ENCODE results near the gene CDC14B.
"Not testable (repeated sequence)": the region's sequence is repeated elsewhere in the genome, so short reads cannot be mapped to it uniquely, and the experiment has no call there.

Gene CDC14B

DNA sequence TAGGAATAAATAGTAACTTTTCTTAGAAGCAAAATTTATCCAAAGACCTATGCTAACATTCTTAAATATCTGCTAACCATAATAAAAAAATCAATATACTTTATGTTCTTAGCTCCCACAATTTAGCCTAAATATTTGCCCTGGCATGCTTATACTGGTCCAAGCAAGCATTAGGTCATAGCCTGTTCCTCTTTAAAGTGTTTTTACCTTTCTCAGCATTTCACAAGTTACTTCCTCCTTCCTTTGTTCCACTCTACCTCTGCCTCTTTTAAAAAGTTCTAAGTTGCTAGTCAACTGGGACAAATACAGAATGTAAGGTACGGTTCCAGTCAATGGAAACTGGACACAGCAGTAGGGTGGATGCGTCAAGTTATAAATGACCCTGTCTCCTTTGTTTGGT, 37.4 kb downstream of the CDC14B start:
- DNase-seq, result not testable (repeated sequence)

DNA sequence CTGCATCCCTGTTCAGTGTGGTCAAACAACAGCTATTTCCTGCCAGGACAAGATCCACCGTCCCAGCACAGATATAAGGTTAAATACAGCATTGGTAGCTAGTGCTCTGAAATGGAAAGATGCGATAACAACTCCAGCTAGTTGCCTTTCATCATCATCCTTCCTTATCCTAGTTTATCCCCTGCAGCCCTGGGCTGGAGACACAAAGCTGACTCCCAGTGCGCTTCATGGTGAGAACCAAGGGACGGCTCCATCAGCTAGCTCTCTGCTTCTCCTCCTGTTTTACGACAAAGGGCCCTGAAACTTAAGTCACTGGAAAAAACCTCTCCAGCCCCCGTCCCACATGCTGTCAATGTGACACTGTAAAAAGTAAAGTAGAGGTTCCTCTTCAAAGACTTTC, 37.9 kb downstream of the CDC14B start:
- DNase-seq, result no peak

DNA sequence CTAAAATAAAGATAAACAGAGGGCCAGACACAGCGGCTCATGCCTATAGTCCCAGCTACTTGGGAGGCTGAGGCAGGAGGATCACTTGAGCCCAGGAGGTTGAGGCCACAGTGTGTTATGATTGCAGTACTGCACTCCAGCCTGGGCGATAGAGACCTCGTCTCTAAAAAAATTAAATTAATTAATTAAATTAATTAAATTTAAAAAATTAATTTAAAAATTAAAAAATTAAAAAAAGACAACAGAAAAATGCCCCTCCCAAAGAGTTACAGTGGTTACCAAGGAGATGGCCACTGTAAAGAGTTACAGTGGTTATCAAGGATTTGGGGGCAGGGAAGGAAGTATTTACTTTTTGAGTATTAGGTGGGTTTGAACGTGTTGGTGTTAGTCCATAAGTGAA, 38.3 kb downstream of the CDC14B start:
- no peak for DNase-seq

DNA sequence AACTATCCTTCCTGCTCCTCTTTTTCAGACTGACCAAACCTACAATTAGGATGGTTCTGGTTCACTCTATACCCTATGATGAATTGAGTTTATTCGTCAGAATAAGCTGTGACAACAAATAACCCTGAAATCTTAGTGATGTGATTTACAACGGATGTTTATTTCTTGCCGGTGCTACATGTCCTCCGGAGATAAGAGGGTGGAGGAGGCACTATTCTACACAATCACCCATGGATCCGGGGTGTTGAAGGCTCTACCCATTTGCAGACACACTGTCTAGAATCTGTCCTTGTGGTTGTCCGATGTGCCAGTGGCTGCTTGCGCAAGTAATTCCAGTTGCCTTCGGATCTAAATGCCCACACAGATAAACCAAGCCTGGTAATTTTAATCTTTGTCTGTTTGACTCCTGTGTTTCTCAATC, 44.7 kb downstream of the CDC14B start:
- DNase-seq, result no peak

DNA sequence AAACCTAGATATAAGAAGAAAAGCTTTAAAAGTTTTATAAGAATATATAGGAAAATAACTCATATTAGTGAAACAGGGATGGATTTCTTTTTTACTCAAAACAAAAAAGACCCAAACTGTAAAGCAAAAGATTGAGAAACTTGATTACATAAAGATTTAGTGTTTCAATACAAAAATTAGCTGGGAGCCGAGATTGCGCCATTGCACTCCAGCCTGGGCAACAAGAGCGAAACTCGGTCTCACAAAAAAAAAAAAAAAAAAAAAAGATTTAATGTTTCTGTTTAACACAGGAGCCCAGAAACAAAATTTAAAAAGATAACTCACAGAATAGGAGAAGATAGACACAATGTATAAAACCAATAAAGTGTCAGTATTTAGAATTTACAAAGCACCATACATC, 45.2 kb downstream of the CDC14B start:
- DNase-seq, result no peak

DNA sequence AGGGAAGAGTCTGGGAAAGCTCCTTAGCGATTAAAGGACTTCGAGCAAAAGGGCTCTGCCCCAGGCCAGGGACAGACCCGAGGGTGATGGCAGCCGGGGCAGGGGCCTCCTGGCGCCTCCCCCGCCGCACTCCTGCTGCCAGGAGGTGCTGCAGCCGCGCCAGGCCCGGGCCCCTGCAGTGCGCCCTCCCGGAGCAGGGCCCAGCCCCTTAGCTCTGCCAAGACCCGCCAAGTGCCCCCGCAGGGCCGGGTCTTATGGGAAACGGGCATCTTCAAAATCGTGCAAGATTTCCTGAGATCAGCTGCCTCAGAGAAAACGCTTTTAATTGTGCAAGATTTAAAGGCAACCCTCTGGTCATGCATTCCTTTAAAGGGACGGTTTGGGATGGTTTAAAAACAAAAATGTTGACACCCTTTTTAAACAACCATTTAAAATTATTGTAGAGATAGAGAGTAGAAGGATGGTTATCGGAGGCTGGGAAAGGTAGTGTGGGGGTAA, 52.4 kb downstream of the CDC14B start:
- no peak for DNase-seq

DNA sequence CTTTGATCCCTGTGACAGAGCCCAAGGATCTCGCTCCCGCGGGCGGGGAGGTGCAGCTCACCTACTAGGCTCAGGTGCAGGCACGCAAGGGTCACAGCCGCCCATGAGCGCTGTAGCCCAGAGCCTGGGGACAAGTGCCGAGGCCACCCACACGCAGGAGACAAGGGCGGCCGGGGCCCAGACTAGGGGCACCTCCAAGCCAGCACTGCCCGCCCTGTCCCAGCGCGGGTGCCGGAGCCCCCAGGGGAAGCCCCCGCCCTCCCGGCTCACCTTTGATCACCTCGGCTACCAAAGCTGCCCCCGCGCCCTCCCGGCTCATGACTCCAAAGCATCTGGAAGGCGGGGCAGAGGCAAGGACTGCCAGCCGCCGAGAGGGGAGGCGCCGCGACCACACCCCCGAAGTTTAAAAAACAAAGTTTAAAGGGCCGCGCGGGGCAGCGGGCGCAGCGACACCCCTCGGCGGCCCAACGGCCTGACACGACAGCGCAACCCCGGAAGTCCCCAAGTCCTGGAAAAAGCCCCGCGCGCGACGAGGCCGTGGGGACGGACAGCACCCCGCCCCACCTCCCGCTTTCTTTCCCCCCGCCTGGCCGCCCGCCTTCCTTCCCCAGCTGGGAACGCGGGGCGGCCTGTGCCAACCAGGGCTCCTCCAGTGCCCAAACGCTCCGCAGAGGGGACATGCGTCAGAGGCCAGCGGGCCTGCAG, 53.0 kb downstream of the CDC14B start:
- DNase-seq, result peak; percentile 72 to 78

DNA sequence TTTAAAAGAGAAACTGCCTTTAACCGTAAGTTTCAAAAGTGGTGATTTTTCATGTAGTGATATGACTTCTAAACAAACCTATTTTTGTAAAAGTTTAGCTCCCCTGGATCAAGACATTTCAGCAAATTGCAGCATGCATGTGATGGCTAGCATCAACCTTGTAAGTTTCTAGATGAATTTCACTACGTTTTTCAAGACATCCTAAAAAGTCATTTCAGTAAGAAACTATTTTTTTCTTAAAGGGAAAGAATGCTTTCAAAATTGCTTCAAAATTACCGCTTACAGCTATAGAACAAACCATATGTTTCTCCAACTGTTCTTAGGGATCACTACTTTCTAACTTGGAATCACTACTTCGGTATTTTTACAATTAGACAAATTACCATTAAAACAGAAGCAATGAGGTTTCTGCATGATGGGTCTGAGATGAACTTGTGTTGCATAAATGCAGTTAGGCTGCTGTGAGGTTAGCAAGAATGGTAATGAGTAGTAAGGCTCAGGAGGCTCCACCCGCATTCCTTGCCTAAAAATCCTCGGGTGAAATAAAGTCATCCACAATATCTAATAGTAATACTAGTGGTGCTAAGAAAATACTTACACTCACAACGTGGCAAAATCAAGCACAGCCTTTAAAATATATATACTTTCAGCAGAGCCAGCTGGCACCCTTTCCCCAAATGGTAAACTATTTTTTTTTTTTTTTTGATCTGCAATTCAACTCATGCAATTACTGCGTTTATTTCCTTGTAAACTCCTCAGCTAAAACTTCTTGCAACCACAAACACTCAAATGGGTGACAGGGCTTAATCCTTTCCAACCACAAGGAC, 53.8 kb downstream of the CDC14B start:
- no peak for DNase-seq

DNA sequence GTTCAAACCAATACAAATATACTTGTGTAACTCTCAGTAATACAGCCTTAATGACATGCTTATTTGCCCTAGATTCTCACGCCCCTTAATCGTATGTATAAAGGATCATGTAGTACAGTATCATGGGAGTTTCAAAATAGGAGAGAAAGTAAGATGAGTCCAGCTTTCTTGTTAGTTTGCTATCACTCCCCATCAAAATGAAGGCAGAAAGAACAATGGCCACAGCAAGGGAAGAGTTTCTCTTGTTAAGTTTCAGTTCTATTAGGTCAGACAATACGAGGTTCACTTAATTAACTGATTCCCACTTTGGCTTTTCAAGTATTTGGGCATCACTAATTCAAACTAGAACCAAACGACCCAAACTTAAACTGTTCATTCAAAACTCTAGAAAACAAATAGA, 55.4 kb downstream of the CDC14B start:
- no peak for DNase-seq

DNA sequence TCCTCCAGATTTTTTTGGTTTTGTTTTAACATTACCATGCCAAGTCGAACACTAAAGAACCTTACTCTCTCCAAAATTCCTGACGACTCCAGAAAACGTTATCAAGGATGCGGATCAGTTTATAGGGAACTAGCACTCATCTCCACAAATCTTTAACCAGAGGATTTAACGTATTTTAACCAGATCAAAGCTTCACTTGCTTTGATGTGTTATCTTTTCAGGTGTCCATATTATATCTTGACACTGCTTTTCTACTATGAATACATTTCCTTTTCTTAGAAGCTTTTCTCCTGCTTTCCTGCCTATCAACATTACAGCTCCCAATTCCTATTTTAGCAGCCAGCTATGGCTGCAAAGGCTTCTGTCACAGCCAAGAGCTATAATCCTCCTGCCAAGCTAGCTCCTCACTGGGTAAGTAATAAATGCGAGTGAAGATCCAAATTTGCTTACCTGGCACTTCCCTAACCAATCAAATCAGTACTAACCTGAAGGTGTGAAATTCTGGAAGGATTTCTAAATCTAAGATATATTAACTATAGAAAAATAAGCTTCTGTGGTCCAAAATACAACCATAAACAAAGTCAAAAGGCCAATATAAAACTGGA, 60.2 kb downstream of the CDC14B start:
- DNase-seq, result no peak

DNA sequence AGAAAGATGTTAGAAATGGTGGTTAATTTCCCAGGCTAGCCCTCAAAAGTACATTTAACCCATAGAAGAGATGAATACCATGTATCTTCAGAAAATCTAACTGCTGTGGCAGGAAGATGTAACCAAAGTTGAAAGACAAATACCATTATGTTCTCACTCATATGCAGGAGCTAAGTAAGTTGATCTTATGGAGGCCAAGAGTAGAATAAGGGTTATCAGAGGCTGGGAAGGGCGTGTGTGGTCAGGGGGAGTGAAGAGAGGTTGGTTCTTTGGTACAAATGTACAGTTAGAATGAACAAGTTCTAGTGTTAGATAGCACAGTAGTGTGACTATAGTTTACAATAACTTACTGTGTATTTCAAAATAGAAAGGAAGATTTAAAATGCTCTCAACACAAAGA, 61.7 kb downstream of the CDC14B start:
- no peak for DNase-seq

DNA sequence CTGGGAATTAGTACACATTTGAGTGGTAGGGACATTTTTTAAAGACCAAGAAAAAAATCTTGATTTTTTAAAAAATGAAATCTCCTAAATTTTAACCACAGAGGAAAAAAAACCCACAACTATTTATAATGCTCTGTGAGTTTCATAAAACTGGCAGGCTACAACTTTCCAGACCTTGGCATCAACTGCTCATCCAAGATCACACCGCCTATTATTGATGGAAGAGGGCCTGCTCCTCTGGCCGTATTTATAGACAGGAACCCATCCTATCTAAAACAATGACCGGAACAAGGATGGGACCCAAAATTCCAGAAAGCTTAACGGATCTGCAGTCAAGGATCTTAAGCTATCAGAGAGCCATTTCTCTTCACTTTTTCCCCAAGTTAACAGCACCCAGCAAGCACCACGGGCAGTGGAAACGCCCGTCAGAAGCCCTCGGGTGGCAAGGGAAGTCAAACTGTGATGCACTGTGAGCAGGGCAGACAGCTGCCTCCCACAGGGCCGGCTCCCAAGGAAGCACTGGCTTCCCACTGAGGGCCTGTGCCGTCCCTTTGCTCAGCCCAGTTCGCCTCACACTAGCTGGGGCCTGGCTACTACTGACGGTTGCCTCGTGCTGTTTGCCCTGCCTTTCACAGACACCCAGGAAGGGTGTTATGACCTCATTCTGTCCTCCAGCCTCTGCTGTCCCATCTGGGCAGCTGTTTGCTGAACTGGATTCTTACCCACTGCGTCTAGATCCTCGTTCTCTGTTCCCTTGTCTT, 62.8 kb downstream of the CDC14B start:
- DNase-seq, result no peak

DNA sequence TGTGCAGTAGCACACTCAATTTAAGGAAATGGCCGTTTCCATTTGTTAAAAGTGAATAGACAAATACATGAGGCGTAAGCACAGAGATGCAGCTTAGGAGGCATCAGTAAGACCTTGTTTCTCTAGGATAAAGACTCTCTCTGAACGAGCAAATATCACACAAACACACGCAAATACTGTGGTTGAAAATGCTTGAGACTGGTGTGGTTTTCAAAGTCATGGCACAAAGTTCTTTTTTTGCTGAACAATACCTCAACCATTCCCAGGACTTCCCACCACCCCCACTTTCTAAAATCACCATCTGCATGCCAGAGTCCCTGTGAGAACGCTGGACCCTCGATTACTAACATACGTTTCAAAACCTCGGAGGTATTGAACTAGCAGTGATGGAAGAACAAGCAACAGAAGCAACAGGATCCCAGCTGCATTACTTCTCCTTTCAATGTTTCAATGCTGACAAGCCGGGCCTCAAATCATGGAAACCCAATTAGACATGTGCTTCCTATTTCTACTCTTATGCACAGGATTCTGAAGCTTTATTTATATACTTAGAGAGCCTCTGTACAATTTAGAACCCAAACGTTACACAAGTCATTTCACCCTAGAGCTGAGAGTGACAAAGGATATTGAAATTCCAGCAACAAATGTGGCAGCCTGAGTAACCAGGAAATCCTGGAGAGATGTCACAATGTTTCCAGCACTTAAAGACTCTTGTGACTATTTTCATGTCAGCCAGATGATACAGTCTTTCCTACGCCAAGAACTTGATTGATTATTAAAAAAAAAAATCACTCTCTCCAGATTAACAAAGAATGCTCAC, 63.9 kb downstream of the CDC14B start:
- no peak for DNase-seq

DNA sequence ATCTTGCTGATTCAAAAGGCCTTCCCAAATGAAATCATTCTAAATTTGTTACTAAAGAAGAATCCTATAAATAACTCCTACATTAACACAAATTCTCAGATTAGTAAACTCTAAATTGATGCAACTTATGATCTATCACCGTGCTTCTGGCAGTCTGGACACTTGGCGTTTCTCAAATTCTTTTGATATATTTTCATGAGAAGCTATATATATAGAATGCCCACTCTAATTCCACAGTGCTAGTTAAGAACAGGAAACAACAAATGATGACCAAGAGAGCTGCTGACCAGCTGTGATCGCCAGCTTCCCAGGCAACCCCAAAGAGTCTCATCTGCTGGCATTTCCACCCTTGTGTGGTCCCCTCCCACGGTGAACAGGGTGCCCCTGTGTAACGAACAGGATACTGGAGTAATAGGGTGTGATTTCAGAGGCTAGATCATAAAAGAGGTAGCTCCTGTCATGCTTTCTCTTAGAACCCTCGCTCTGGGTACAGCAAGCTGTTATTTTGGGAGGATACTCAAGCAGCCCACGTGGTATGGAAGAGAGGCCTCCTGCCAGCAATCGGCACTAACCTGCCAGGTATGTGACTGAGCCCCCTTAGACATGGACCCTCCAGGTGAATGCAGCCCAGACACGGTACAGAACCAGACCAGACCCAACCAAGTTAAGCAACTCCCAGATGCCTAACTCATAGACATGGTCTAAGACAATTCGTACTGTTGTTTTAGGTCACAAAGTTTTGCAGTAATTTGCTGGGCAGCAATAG, 64.7 kb downstream of the CDC14B start:
- DNase-seq, result no peak

DNA sequence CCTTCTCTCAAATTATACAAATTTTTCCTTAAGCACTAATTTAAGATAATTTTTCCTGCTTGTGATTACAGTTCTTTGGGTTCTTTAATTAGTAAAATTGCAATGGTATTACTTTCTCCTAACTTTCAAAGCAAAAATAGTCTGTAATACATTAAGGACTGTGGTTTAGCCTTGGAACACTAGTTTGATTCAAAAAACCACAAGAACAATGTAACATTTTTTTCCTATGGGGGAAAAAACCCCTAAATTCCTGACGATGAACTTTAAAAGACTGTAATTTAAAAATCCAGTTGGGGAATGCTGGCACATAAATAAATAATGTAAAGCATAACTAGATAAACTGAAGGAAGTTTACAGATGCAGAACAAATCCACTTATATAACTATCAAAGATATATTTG, 65.3 kb downstream of the CDC14B start:
- DNase-seq, result no peak

DNA sequence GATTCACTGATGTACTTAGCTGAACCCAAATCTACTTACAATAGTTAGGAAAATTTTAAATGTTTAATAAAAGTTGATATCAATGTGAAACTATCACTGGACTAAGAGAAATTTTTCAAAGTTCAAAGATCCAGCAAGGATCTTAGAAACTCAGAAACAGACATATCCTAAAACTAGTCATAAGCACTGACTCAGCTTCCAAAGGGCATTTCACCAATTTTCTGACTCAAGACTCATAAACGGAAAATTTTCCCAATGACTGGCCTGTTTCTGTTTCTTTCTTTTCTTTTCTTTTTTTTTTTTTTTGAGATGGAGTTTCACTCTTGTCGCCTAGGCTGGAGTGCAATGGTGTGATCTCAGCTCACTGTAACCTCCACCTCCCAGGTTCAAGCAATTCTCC, 66.6 kb downstream of the CDC14B start:
- DNase-seq, result no peak

DNA sequence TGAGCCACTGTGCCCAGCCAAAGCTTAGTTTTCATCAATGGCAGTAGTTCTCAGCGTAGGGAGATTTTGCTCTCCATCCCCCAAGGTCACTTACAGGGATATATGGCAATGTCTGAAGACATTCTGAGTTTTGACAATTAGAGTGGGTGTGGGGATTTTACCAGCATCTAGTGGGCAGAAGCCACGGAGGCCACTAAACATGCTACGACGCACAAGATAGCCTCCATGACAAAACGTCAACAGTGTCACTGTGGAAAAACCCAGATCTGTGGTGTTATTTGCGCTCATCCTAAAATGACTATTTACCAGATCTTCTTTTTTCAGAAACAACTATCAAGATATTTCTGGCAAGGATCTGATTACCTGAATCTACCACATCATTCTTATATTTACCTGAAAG, 68.2 kb downstream of the CDC14B start:
- DNase-seq, result peak in 1 of 2 experiments; percentile 19

DNA sequence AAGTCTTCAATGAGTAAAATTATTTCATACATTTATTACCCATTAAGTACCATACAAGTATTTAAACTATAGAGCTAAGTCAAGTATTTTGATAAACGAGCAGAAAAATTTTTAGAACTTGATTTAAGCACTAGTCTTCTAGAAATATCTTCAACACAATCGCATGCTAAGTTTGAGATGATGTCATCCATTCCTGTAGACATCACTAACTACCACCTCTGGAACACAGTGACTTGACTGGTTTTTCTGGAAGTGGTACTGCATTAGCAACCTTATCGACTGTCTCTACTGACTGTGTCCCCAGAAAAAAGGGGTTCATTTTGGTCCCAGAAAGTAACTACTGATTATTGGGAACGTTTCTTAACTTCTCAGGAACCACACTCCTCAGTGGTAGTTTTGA, 69.0 kb downstream of the CDC14B start:
- DNase-seq, result no peak

DNA sequence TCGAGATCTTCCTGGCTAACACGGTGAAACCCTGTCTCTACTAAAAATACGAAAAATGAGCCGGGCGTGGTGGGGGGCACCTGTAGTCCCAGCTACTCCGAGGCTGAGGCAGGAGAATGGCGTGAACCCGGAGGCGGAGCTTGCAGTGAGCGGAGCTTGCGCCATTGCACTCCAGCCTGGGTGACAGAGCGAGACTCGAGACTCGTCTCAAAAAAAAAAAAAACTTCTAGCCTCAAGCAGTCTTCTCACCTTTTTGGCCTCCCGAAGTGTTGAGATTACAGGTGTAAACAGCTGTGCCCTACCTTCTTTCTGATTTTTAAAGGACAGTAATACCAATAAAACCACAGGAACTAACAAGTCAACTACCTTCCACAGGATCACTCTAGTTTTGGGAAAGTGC, 76.5 kb downstream of the CDC14B start:
- not testable (repeated sequence) for DNase-seq

DNA sequence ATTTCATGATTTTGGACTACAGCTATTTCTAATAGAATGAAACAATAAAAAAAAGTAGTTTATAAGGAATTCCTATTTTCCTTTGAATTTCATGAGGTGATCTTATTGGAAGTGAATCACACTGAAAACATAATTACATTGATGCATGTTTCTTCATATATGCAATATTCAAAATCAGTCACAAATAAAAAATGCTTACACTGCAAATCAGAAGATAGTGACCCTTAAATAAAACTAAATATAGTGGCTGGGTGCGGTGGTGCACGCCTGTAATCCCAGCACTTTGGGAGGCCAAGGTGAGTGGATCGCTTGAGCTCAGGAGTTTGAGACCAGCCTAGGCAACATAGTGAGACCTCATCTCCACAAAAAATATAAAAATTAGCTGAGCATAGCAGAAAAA, 79.5 kb downstream of the CDC14B start:
- DNase-seq, result no peak

DNA sequence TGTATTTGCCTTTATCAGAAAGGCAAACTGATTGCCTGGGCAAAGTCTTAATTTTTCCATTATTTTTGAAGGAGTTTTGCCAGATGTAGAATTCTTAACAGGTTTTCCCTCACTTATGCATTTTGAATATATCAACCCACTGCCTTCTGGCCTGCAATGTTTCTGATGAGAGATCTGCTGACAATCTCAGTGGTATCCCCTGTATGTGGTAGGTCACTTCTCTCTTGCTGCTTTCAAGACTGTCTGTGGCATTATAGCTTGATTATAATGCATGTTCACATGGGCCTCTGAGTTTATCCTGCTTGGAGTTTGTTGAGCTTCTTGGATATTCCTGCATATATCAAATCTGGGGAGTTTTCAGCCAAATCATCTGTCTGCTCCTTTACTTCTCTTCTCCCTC, 87.5 kb downstream of the CDC14B start:
- DNase-seq, result no peak

Measured in activated CD4-positive, alpha-beta T cell treated with anti-CD3 and anti-CD28 coated beads, Interleukin-2, amount 50 U/mL, for 48 hours (primary cell).